HepG2 (cell line): ENCODE results near the gene ADCY1.

Source experiments
- CTCF ChIP-seq: sonication (generic); formaldehyde crosslinking; IDR thresholded peaks from 2 replicates; pipeline ENCODE4 v1.5.0; 2020; ENCODE audit warnings: mild to moderate bottlenecking, missing genetic modification reagents, moderate library complexity
- JUN ChIP-seq: sonication (generic); formaldehyde crosslinking; IDR thresholded peaks from 2 replicates; pipeline ENCODE4 v1.4.0; 2020; ENCODE audit warnings: mild to moderate bottlenecking, missing genetic modification reagents
- MEIS2 ChIP-seq: sonication (generic); formaldehyde crosslinking; IDR thresholded peaks from 2 replicates; pipeline ENCODE4 v1.9.0; 2021; ENCODE audit warnings: mild to moderate bottlenecking, missing genetic modification reagents
- MLX ChIP-seq: IDR thresholded peaks from 2 replicates; pipeline ENCODE4 v1.6.1; 2016
- NCOA2 ChIP-seq: sonication (generic); formaldehyde crosslinking; IDR thresholded peaks from 2 replicates; pipeline ENCODE4 v1.8.0; 2022; ENCODE audit warnings: inconsistent platforms
- POLR2A ChIP-seq, 2 experiments: IDR thresholded peaks; 2 replicates each; pipeline ENCODE4 v1.6.1; 2011; ENCODE audit warnings: low read depth in 2 of 2, low read length in 2 of 2, mild to moderate bottlenecking in 1 of 2, moderate library complexity in 1 of 2; ENCODE audit not compliant: insufficient read depth in 1 of 2
- PPARG ChIP-seq: conservative IDR thresholded peaks from 2 replicates; pipeline ENCODE4 v1.6.1; 2016; ENCODE audit warnings: missing biosample characterization, missing genetic modification reagents
- SRSF1 ChIP-seq: fragments of 200-400 bp; formaldehyde crosslinking; optimal IDR thresholded peaks from 2 replicates; pipeline ENCODE3; 2017; ENCODE audit warnings: mild to moderate bottlenecking, low read depth, low read length, moderate library complexity
- YY1 ChIP-seq: IDR thresholded peaks from 2 replicates; pipeline ENCODE4 v1.6.1; 2011; ENCODE audit warnings: low read length, low read depth, moderate library complexity, mild to moderate bottlenecking; ENCODE audit not compliant: insufficient read depth, insufficient replicate concordance
- ZBTB38 ChIP-seq: sonication (generic); formaldehyde crosslinking; IDR thresholded peaks from 2 replicates; pipeline ENCODE4 v1.5.1; 2020; ENCODE audit warnings: mild to moderate bottlenecking, missing genetic modification reagents
- TF ChIP-seq, protein P1 (sequence below): sonication (generic); formaldehyde crosslinking; IDR thresholded peaks from 2 replicates; pipeline ENCODE4 v1.5.1; 2020; ENCODE audit warnings: missing genetic modification reagents, mild to moderate bottlenecking, borderline replicate concordance

GRCh38 chr7:45684910-45685618, 110.9 kb downstream of the ADCY1 start:
- no peak for TF ChIP-seq POLR2A (IDR thresholded peaks at IDR 0.05; ENCODE audit: insufficient read depth in 1 of 2, low read depth in 2 of 2, low read length in 2 of 2)
- TF ChIP-seq, protein P1, sequence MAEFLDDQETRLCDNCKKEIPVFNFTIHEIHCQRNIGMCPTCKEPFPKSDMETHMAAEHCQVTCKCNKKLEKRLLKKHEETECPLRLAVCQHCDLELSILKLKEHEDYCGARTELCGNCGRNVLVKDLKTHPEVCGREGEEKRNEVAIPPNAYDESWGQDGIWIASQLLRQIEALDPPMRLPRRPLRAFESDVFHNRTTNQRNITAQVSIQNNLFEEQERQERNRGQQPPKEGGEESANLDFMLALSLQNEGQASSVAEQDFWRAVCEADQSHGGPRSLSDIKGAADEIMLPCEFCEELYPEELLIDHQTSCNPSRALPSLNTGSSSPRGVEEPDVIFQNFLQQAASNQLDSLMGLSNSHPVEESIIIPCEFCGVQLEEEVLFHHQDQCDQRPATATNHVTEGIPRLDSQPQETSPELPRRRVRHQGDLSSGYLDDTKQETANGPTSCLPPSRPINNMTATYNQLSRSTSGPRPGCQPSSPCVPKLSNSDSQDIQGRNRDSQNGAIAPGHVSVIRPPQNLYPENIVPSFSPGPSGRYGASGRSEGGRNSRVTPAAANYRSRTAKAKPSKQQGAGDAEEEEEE (CRISPR knock-in tag): no peak
- no peak for TF ChIP-seq ZBTB38
- TF ChIP-seq MLX: no peak
- TF ChIP-seq PPARG (CRISPR knock-in tag): no peak
- TF ChIP-seq CTCF (CRISPR knock-in tag): no peak
- no peak for TF ChIP-seq SRSF1
- TF ChIP-seq MEIS2: no peak
- no peak for TF ChIP-seq JUN (CRISPR knock-in tag)
- TF ChIP-seq NCOA2: no peak
- no peak for TF ChIP-seq YY1
